ENCODE data around the gene KIAA1755.
A peak's percentile ranks its signal among the peaks of the same experiment; 100 is the strongest.

DNA sequence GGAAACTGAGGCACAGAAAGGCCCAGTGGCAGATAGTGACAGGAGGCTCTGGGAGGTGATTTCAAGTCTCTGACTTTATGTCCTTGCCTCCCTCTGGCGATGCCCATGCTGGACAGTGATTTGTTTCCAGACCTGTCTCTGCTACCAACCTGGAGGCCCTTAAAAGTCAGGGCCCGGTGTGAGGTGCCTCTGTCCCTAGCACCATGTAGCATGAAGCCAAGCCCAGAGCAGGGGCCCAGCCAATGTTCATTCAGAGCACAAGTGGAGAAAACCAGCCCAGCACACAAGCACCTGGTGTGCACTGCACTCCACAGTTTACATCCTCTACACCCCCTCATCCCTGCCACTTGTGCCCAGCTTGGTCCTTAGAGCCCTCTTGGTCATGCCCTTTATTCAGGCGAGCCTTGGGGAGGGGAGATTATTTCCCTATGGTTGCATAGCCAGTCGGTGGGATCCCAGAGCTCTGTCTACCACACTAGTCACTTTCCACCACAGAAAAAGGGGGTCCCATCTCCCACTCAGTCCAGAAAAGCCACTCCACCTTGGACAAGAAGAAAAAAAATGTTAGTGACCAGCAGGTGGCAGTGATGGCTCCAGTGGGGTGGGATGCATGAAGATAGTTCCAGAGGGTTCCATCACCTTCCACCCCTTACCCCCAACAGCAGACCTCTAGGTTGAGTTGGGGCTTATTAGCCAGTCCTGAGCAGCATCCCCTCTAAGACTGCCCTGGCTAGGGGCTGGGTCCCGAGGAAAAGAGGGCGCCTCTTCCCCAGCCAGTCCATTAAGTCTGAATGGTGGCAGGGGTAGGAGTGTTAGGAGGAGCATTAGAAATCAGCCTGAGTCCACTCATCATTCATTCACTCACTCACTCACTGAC lies 30.9 kb downstream of the KIAA1755 start:
- TF ChIP-seq CTCF (IDR thresholded peaks at IDR 0.05 in 4 of 5, conservative IDR thresholded peaks at IDR 0.05 in 1 of 5) (peak; percentile 33 to 67 (median 64)), POLR2A (IDR thresholded peaks at IDR 0.05) (no peak)

Data from gastrocnemius medialis (tissue), 4 donors.